HG03558 (cell line): ENCODE data around the gene UACA.
"Not testable (repeated sequence)": the region's sequence is repeated elsewhere in the genome, so short reads cannot be mapped to it uniquely, and the experiment has no call there.

ENCODE experiments used
- ATAC-seq: cut with Tn5 transposase; IDR thresholded peaks from one replicate; pipeline ENCODE4 v1.9.1; 2021; ENCODE audit warnings: moderate number of reproducible peaks; ENCODE audit not compliant: unreplicated experiment; ENCODE audit errors: extremely low read depth

Gene UACA

GRCh38 chr15:70763120-70763949 lies at the start of gene UACA:
Gene UACA, minus strand, starts transcription at chr15:70763558. Its CDS starts 151 bp downstream, at chr15:70763407.
- ATAC-seq: peak; percentile 61

GRCh38 chr15:70812827-70813364 lies 49.5 kb upstream of the UACA start:
- no peak for ATAC-seq

GRCh38 chr15:70810916-70811578 lies 47.7 kb upstream of the UACA start:
- no peak for ATAC-seq

GRCh38 chr15:70806992-70807712 lies 43.8 kb upstream of the UACA start:
- no peak for ATAC-seq

GRCh38 chr15:70804388-70804787 lies 41.0 kb upstream of the UACA start:
- ATAC-seq: not testable (repeated sequence)

GRCh38 chr15:70802629-70803028 lies 39.3 kb upstream of the UACA start:
- no peak for ATAC-seq

GRCh38 chr15:70801109-70801508 lies 37.8 kb upstream of the UACA start:
- no peak for ATAC-seq

- no peak for ATAC-seq
Observed at GRCh38 chr15:70799667-70800450, 36.5 kb upstream of the UACA start.

GRCh38 chr15:70797464-70797863 lies 34.1 kb upstream of the UACA start:
- no peak for ATAC-seq

GRCh38 chr15:70796516-70797310 lies 33.4 kb upstream of the UACA start:
- no peak for ATAC-seq

- ATAC-seq: no peak
Observed at GRCh38 chr15:70795311-70795665, 31.9 kb upstream of the UACA start.

- no peak for ATAC-seq
Observed at GRCh38 chr15:70794596-70795310, 31.4 kb upstream of the UACA start.

GRCh38 chr15:70793694-70794093 lies 30.3 kb upstream of the UACA start:
- ATAC-seq: no peak

- no peak for ATAC-seq
Observed at GRCh38 chr15:70792171-70792573, 28.8 kb upstream of the UACA start.

- ATAC-seq: no peak
Observed at GRCh38 chr15:70791259-70791658, 27.9 kb upstream of the UACA start.

- ATAC-seq: no peak
Observed at GRCh38 chr15:70789213-70789612, 25.9 kb upstream of the UACA start.

GRCh38 chr15:70788114-70789049 lies 25.0 kb upstream of the UACA start:
- no peak for ATAC-seq

- ATAC-seq: no peak
Observed at GRCh38 chr15:70786996-70787395, 23.6 kb upstream of the UACA start.
